Measurements from ENCODE around the gene PARP8.
A peak's percentile ranks its signal among the peaks of the same experiment; 100 is the strongest.

Gene PARP8

GRCh38 chr5:50699737-50700136 lies 33.3 kb downstream of the PARP8 start:
- H3K9me3 ChIP-seq (ENCODE audit: low read length), result no peaks in the 10 kb centered on the region
- H3K36me3 ChIP-seq (ENCODE audit: insufficient read depth, low read length), result peaks cover 29% of the 10 kb centered on the region
- H3K4me3 ChIP-seq (ENCODE audit: low read depth, low read length, poor library complexity, severe bottlenecking), result no peak overlapping the region
- peaks cover 17% of the 10 kb centered on the region for H3K4me1 ChIP-seq (ENCODE audit: insufficient read depth, low read length, severe bottlenecking)
- TF ChIP-seq, protein P1, sequence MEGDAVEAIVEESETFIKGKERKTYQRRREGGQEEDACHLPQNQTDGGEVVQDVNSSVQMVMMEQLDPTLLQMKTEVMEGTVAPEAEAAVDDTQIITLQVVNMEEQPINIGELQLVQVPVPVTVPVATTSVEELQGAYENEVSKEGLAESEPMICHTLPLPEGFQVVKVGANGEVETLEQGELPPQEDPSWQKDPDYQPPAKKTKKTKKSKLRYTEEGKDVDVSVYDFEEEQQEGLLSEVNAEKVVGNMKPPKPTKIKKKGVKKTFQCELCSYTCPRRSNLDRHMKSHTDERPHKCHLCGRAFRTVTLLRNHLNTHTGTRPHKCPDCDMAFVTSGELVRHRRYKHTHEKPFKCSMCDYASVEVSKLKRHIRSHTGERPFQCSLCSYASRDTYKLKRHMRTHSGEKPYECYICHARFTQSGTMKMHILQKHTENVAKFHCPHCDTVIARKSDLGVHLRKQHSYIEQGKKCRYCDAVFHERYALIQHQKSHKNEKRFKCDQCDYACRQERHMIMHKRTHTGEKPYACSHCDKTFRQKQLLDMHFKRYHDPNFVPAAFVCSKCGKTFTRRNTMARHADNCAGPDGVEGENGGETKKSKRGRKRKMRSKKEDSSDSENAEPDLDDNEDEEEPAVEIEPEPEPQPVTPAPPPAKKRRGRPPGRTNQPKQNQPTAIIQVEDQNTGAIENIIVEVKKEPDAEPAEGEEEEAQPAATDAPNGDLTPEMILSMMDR (IDR thresholded peaks at IDR 0.05; ENCODE audit: low read length), result no peak
- TF ChIP-seq EZH2 (IDR thresholded peaks at IDR 0.05; ENCODE audit: borderline replicate concordance, low read length), result no peak
- H3K27me3 ChIP-seq (ENCODE audit: insufficient read depth, low read length), result no peaks in the 10 kb centered on the region
- H3F3A ChIP-seq (ENCODE audit: insufficient read depth, low read length), result no peaks in the 10 kb centered on the region
- H3K9ac ChIP-seq (ENCODE audit: low read length), result no peak overlapping the region
- no peak overlapping the region for H3K27ac ChIP-seq (ENCODE audit: low read depth, low read length, poor library complexity, severe bottlenecking)
- no peaks in the 10 kb centered on the region for H3K9me2 ChIP-seq (ENCODE audit: low read depth, low read length)
- no peaks in the 10 kb centered on the region for H4K20me1 ChIP-seq (ENCODE audit: insufficient read depth, low read length)
- peaks cover 57% of the 10 kb centered on the region for H3K79me2 ChIP-seq (ENCODE audit: insufficient read depth, low read length)
- no peak overlapping the region for H3K4me2 ChIP-seq (ENCODE audit: low read length)
- no peak overlapping the region for H2AFZ ChIP-seq (ENCODE audit: low read length)

- Histone ChIP-seq H2AFZ (ENCODE audit: low read length) (no peak overlapping the region), H3K27ac (ENCODE audit: low read depth, low read length, poor library complexity, severe bottlenecking) (no peak overlapping the region), H3K9me2 (ENCODE audit: low read depth, low read length) (no peaks in the 10 kb centered on the region), H3K4me3 (ENCODE audit: low read depth, low read length, poor library complexity, severe bottlenecking) (no peak overlapping the region), H3K9ac (ENCODE audit: low read length) (no peak overlapping the region), H3K9me3 (ENCODE audit: low read length) (no peaks in the 10 kb centered on the region), H3K4me1 (ENCODE audit: insufficient read depth, low read length, severe bottlenecking) (peaks cover 17% of the 10 kb centered on the region), H4K20me1 (ENCODE audit: insufficient read depth, low read length) (no peaks in the 10 kb centered on the region), H3K36me3 (ENCODE audit: insufficient read depth, low read length) (peaks cover 27% of the 10 kb centered on the region), H3K79me2 (ENCODE audit: insufficient read depth, low read length) (peaks cover 57% of the 10 kb centered on the region), H3K27me3 (ENCODE audit: insufficient read depth, low read length) (no peaks in the 10 kb centered on the region), H3K4me2 (ENCODE audit: low read length) (no peak overlapping the region), H3F3A (ENCODE audit: insufficient read depth, low read length) (no peaks in the 10 kb centered on the region)
- TF ChIP-seq EZH2 (IDR thresholded peaks at IDR 0.05; ENCODE audit: borderline replicate concordance, low read length), result no peak
- TF ChIP-seq, protein P1 (IDR thresholded peaks at IDR 0.05; ENCODE audit: low read length), result no peak
Observed at GRCh38 chr5:50700706-50701105, 34.3 kb downstream of the PARP8 start.

GRCh38 chr5:50702615-50703366 lies 36.4 kb downstream of the PARP8 start:
- Histone ChIP-seq H3K9me2 (ENCODE audit: low read depth, low read length) (no peaks in the 10 kb centered on the region), H3F3A (ENCODE audit: insufficient read depth, low read length) (no peaks in the 10 kb centered on the region), H3K4me1 (ENCODE audit: insufficient read depth, low read length, severe bottlenecking) (peaks cover 17% of the 10 kb centered on the region), H3K27me3 (ENCODE audit: insufficient read depth, low read length) (no peaks in the 10 kb centered on the region), H3K36me3 (ENCODE audit: insufficient read depth, low read length) (peaks cover 27% of the 10 kb centered on the region), H3K4me2 (ENCODE audit: low read length) (peak overlapping the region; percentile 13; the same call in 1 of the 2 replicates), H3K27ac (ENCODE audit: low read depth, low read length, poor library complexity, severe bottlenecking) (peak overlapping the region; percentile 48), H3K4me3 (ENCODE audit: low read depth, low read length, poor library complexity, severe bottlenecking) (no peak overlapping the region), H3K9me3 (ENCODE audit: low read length) (no peaks in the 10 kb centered on the region), H3K79me2 (ENCODE audit: insufficient read depth, low read length) (peaks cover 71% of the 10 kb centered on the region), H3K9ac (ENCODE audit: low read length) (no peak overlapping the region), H2AFZ (ENCODE audit: low read length) (no peak overlapping the region), H4K20me1 (ENCODE audit: insufficient read depth, low read length) (no peaks in the 10 kb centered on the region)
- no peak for TF ChIP-seq EZH2 (IDR thresholded peaks at IDR 0.05; ENCODE audit: borderline replicate concordance, low read length)
- TF ChIP-seq, protein P1 (IDR thresholded peaks at IDR 0.05; ENCODE audit: low read length), result no peak
